ENCODE data around the gene TMEM238L. TPM values are rescaled to one million over a fixed set of nuclear protein-coding genes. Genes with fewer than 3 reads are reported as not detected.

TMEM238L gene
- total and polyA plus RNA-seq, 12 donors = not detected

DNA sequence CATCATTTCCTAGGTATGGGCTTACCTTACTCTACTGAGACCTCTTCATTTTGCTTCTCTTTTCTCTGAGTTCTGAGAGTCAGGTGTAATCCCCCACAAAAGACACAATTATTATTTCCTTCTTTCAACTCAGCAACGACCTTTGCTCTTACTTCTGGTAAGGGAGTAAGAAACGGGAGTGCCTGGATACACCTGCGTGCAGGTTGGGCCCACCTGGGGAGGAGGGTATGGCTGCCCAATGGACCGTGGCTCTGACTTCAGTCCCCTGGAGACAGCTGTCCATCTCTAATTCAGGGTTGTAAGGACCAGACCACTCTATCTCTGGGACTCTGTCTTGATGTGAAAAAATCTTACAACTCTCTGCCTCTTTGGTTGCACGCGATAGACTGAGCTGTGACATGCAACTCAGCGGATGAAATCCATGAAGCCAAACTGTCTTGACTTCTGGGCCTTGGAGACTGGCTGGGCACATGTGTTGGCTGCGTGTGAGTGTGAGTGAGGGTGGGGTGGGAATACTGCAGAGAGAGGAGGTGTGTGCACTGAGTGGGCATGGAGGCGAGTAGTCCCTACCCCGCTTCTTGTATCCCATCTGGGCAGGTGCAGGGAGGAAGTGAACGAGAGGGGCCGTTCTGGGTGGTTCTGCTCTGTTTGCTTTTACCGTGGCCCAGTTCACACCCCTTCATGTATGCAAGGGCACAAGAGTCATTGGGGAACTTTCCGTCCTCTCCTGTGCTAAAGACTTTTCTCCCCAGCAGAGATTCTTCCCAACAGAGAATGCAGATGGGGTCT lies 1.2 kb downstream of the TMEM238L start:
- DNase-seq (no peak), ATAC-seq (no peak)
- H3K4me1 ChIP-seq = peaks cover 0 to 13% (median 7%) of the 10 kb centered on the region in 9 donors
- 86 to 91% methylated on average over 14 of the region's 14 CpGs for WGBS, 2 donors
- no peaks in the 10 kb centered on the region for H3K36me3 ChIP-seq
- H3K27ac ChIP-seq = no peak overlapping the region
- no peaks in the 10 kb centered on the region for H3K9me3 ChIP-seq
- H3K4me3 ChIP-seq = no peak overlapping the region
- TF ChIP-seq CTCF (IDR thresholded peaks at IDR 0.05) = no peak
- intact Hi-C loops (cut with DNase I) = no loop called here
- peaks cover 0 to 4% (median 0%) of the 10 kb centered on the region in 7 donors for H3K27me3 ChIP-seq

- Histone ChIP-seq H3K27ac (no peak overlapping the region), H3K27me3 (no peaks in the 10 kb centered on the region), H3K4me1 (peaks cover 0 to 14% (median 9%) of the 10 kb centered on the region in 9 donors), H3K36me3 (no peaks in the 10 kb centered on the region), H3K9me3 (no peaks in the 10 kb centered on the region), H3K4me3 (no peak overlapping the region)
- 55 to 60% methylated on average over 7 of the region's 7 CpGs for WGBS, 2 donors
- TF ChIP-seq CTCF (IDR thresholded peaks at IDR 0.05) = no peak
- DNase-seq (no peak), ATAC-seq (no peak)
- intact Hi-C loops (cut with DNase I) = no loop called here
Observed at GRCh38 chr17:10799407-10799806, 4.5 kb downstream of the TMEM238L start.

GRCh38 chr17:10798910-10799309 lies 5.0 kb downstream of the TMEM238L start:
- Histone ChIP-seq H3K4me3 (no peak overlapping the region), H3K27ac (no peak overlapping the region), H3K4me1 (peaks cover 0 to 14% (median 9%) of the 10 kb centered on the region in 9 donors), H3K27me3 (no peaks in the 10 kb centered on the region), H3K36me3 (no peaks in the 10 kb centered on the region), H3K9me3 (no peaks in the 10 kb centered on the region)
- no peak for ATAC-seq
- WGBS, 2 donors = 74 to 79% methylated on average over 7 of the region's 7 CpGs
- intact Hi-C loops (cut with DNase I) = no loop called here
- DNase-seq = no peak
- TF ChIP-seq CTCF (IDR thresholded peaks at IDR 0.05) = no peak

- intact Hi-C loops (cut with DNase I) = no loop called here
- H3K36me3 ChIP-seq = no peaks in the 10 kb centered on the region
- H3K4me3 ChIP-seq = no peak overlapping the region
- ATAC-seq (peak in 3 of 8 donors; percentile 28 to 68 (median 55)), DNase-seq (no peak)
- no peak for TF ChIP-seq CTCF (IDR thresholded peaks at IDR 0.05)
- WGBS, 2 donors = 44% methylated on average over 3 of the region's 3 CpGs
- H3K4me1 ChIP-seq = peaks cover 0 to 14% (median 9%) of the 10 kb centered on the region in 9 donors
- no peaks in the 10 kb centered on the region for H3K9me3 ChIP-seq
- no peaks in the 10 kb centered on the region for H3K27me3 ChIP-seq
- H3K27ac ChIP-seq = no peak overlapping the region
Observed at GRCh38 chr17:10798332-10798749, 5.6 kb downstream of the TMEM238L start.
